ENCODE data around the gene HSPG2. TPM values are rescaled to one million over a fixed set of nuclear protein-coding genes. Genes with fewer than 3 reads are reported as not detected.

HSPG2 gene
- total RNA-seq, 1 donor, result 265 TPM

GRCh38 chr1:21867451-21867996 lies 69.6 kb downstream of the HSPG2 start:
- Histone ChIP-seq H3K27ac (ENCODE audit: low read depth, low read length) (no peak overlapping the region), H3K9me3 (ENCODE audit: low read depth, low read length) (no peaks in the 10 kb centered on the region), H3K79me2 (ENCODE audit: insufficient read depth, low read length) (peaks cover 19% of the 10 kb centered on the region), H3K4me2 (ENCODE audit: insufficient read depth, low read length) (no peak overlapping the region), H3K36me3 (ENCODE audit: insufficient read depth, low read length) (peaks cover 82% of the 10 kb centered on the region), H3K4me1 (ENCODE audit: insufficient read depth, low read length) (peaks cover 16% of the 10 kb centered on the region), H4K20me1 (ENCODE audit: insufficient read depth, low read length) (peaks cover 49% of the 10 kb centered on the region), H3K4me3 (ENCODE audit: insufficient read depth, low read length) (no peak overlapping the region), H3K27me3 (ENCODE audit: insufficient read depth, low read length) (no peaks in the 10 kb centered on the region), H2AFZ (ENCODE audit: low read length) (no peak overlapping the region)
- no peak for TF ChIP-seq CTCF (IDR thresholded peaks at IDR 0.05; ENCODE audit: extremely low read depth, low read depth, low read length)
- DNase-seq (ENCODE audit: insufficient read length, low spot score, missing footprints), result no peak

GRCh38 chr1:21866707-21867043 lies 70.4 kb downstream of the HSPG2 start:
- Histone ChIP-seq H3K4me2 (ENCODE audit: insufficient read depth, low read length) (no peak overlapping the region), H3K9me3 (ENCODE audit: low read depth, low read length) (no peaks in the 10 kb centered on the region), H3K4me1 (ENCODE audit: insufficient read depth, low read length) (peaks cover 23% of the 10 kb centered on the region), H3K27ac (ENCODE audit: low read depth, low read length) (no peak overlapping the region), H3K36me3 (ENCODE audit: insufficient read depth, low read length) (peaks cover 81% of the 10 kb centered on the region), H3K27me3 (ENCODE audit: insufficient read depth, low read length) (no peaks in the 10 kb centered on the region), H2AFZ (ENCODE audit: low read length) (no peak overlapping the region), H3K4me3 (ENCODE audit: insufficient read depth, low read length) (no peak overlapping the region), H4K20me1 (ENCODE audit: insufficient read depth, low read length) (peaks cover 54% of the 10 kb centered on the region), H3K79me2 (ENCODE audit: insufficient read depth, low read length) (peaks cover 19% of the 10 kb centered on the region)
- TF ChIP-seq CTCF (IDR thresholded peaks at IDR 0.05; ENCODE audit: extremely low read depth, low read depth, low read length), result no peak
- no peak for DNase-seq (ENCODE audit: insufficient read length, low spot score, missing footprints)

GRCh38 chr1:21865943-21866706 lies 71.0 kb downstream of the HSPG2 start:
- peaks cover 55% of the 10 kb centered on the region for H4K20me1 ChIP-seq (ENCODE audit: insufficient read depth, low read length)
- H3K27me3 ChIP-seq (ENCODE audit: insufficient read depth, low read length), result no peaks in the 10 kb centered on the region
- H3K79me2 ChIP-seq (ENCODE audit: insufficient read depth, low read length), result peaks cover 19% of the 10 kb centered on the region
- H3K36me3 ChIP-seq (ENCODE audit: insufficient read depth, low read length), result peaks cover 82% of the 10 kb centered on the region
- no peak overlapping the region for H2AFZ ChIP-seq (ENCODE audit: low read length)
- TF ChIP-seq CTCF (IDR thresholded peaks at IDR 0.05; ENCODE audit: extremely low read depth, low read depth, low read length), result no peak
- DNase-seq (ENCODE audit: insufficient read length, low spot score, missing footprints), result no peak
- no peaks in the 10 kb centered on the region for H3K9me3 ChIP-seq (ENCODE audit: low read depth, low read length)
- no peak overlapping the region for H3K4me2 ChIP-seq (ENCODE audit: insufficient read depth, low read length)
- H3K4me1 ChIP-seq (ENCODE audit: insufficient read depth, low read length), result peaks cover 26% of the 10 kb centered on the region
- no peak overlapping the region for H3K4me3 ChIP-seq (ENCODE audit: insufficient read depth, low read length)
- no peak overlapping the region for H3K27ac ChIP-seq (ENCODE audit: low read depth, low read length)

GRCh38 chr1:21865609-21865942 lies 71.5 kb downstream of the HSPG2 start:
- Histone ChIP-seq H4K20me1 (ENCODE audit: insufficient read depth, low read length) (peaks cover 55% of the 10 kb centered on the region), H2AFZ (ENCODE audit: low read length) (no peak overlapping the region), H3K4me2 (ENCODE audit: insufficient read depth, low read length) (no peak overlapping the region), H3K27me3 (ENCODE audit: insufficient read depth, low read length) (no peaks in the 10 kb centered on the region), H3K9me3 (ENCODE audit: low read depth, low read length) (no peaks in the 10 kb centered on the region), H3K4me3 (ENCODE audit: insufficient read depth, low read length) (no peak overlapping the region), H3K36me3 (ENCODE audit: insufficient read depth, low read length) (peaks cover 83% of the 10 kb centered on the region), H3K27ac (ENCODE audit: low read depth, low read length) (no peak overlapping the region), H3K4me1 (ENCODE audit: insufficient read depth, low read length) (peaks cover 22% of the 10 kb centered on the region), H3K79me2 (ENCODE audit: insufficient read depth, low read length) (peaks cover 19% of the 10 kb centered on the region)
- no peak for TF ChIP-seq CTCF (IDR thresholded peaks at IDR 0.05; ENCODE audit: extremely low read depth, low read depth, low read length)
- no peak for DNase-seq (ENCODE audit: insufficient read length, low spot score, missing footprints)
